ENCODE data around the gene LRP5. TPM values are rescaled to one million over a fixed set of nuclear protein-coding genes. Genes with fewer than 3 reads are reported as not detected.
A peak's percentile ranks its signal among the peaks of the same experiment; 100 is the strongest.

The LRP5 gene
- total and polyA plus RNA-seq, 8 donors, result 11.8 to 152 (median 44.2) TPM

GRCh38 chr11:68312780-68313573 is 586 bp downstream of the LRP5 start:
- peaks cover 43 to 58% (median 50%) of the 10 kb centered on the region in 4 donors for H3K4me1 ChIP-seq
- H3K27me3 ChIP-seq, result peaks cover 0 to 11% (median 0%) of the 10 kb centered on the region in 3 donors
- H3K9me3 ChIP-seq, result no peaks in the 10 kb centered on the region
- no peak for TF ChIP-seq EP300 (IDR thresholded peaks at IDR 0.05)
- no peak for TF ChIP-seq POLR2A (IDR thresholded peaks at IDR 0.05)
- TF ChIP-seq POLR2AphosphoS5 (IDR thresholded peaks at IDR 0.05), result no peak
- TF ChIP-seq, protein P1, sequence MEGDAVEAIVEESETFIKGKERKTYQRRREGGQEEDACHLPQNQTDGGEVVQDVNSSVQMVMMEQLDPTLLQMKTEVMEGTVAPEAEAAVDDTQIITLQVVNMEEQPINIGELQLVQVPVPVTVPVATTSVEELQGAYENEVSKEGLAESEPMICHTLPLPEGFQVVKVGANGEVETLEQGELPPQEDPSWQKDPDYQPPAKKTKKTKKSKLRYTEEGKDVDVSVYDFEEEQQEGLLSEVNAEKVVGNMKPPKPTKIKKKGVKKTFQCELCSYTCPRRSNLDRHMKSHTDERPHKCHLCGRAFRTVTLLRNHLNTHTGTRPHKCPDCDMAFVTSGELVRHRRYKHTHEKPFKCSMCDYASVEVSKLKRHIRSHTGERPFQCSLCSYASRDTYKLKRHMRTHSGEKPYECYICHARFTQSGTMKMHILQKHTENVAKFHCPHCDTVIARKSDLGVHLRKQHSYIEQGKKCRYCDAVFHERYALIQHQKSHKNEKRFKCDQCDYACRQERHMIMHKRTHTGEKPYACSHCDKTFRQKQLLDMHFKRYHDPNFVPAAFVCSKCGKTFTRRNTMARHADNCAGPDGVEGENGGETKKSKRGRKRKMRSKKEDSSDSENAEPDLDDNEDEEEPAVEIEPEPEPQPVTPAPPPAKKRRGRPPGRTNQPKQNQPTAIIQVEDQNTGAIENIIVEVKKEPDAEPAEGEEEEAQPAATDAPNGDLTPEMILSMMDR (IDR thresholded peaks at IDR 0.05), result no peak
- peak overlapping the region; percentile 71 to 89 (median 78) for H3K27ac ChIP-seq
- DNase-seq, result peak in 1 of 2 donors; percentile 56
- H3K36me3 ChIP-seq, result no peaks in the 10 kb centered on the region
- intact Hi-C loops (cut with DNase I; ENCODE audit: low total_unique reads), result loop anchor here (10.0 kb wide), 1 partner anchor 72 kb away; no protein-coding TSS in a partner anchor
- peak overlapping the region; percentile 71 to 86 (median 72) for H3K4me3 ChIP-seq
- WGBS, 5 donors, result 0 to 1% (median 1%) methylated on average over 39 to 102 of the region's 102 CpGs

DNA sequence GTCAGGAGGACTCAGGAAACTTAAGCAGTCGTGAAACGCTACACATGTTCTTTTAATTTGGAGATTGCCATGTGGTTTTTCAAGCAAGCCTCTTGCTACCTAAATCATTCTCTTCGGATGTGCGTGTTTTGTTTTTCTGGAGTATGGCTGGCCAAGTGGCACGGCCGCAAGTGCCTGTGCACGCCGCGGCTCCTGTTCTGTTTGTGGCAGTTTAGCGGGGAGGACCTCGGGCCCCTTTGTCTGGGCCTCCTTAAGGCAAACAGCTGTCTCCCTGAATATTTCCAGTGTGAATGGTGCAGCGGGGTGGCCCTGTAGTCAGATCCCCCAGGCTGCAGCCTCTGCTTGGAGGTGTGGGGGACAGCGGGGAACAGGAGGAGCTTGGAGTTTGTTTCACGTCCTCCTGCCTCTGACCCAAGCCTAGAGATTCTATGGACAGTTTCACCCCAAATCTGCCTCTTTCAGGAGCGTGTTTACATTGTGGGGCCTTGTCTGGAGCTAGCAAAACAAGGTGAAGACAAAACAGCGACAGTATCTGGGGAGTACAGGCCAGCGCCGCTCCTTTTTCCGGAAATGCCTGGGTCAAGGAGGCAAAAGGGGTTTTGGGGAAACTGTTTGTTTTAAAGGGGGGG is 1.3 kb downstream of the LRP5 start:
- intact Hi-C loops (cut with DNase I; ENCODE audit: low total_unique reads), result loop anchor here (10.0 kb wide), 1 partner anchor 71 kb away; no protein-coding TSS in a partner anchor
- TF ChIP-seq POLR2A (IDR thresholded peaks at IDR 0.05), result no peak
- no peak for TF ChIP-seq POLR2AphosphoS5 (IDR thresholded peaks at IDR 0.05)
- no peak for TF ChIP-seq EP300 (IDR thresholded peaks at IDR 0.05)

GRCh38 chr11:68314203-68315170 is 2.1 kb downstream of the LRP5 start:
- peak overlapping the region; percentile 71 to 86 (median 72) for H3K4me3 ChIP-seq
- peak overlapping the region; percentile 71 to 89 (median 78) for H3K27ac ChIP-seq
- intact Hi-C loops (cut with DNase I; ENCODE audit: low total_unique reads), result loop anchor here (10.0 kb wide), 1 partner anchor 70 kb away; no protein-coding TSS in a partner anchor
- peaks cover 0 to 11% (median 0%) of the 10 kb centered on the region in 3 donors for H3K27me3 ChIP-seq
- DNase-seq, result peak in 1 of 2 donors; percentile 70
- peaks cover 43 to 65% (median 50%) of the 10 kb centered on the region in 4 donors for H3K4me1 ChIP-seq
- TF ChIP-seq, protein P1 (IDR thresholded peaks at IDR 0.05), result no peak
- no peak for TF ChIP-seq EP300 (IDR thresholded peaks at IDR 0.05)
- TF ChIP-seq POLR2A (IDR thresholded peaks at IDR 0.05), result no peak
- TF ChIP-seq POLR2AphosphoS5 (IDR thresholded peaks at IDR 0.05), result no peak
- WGBS, 5 donors, result 15 to 22% (median 18%) methylated on average over 24 to 27 of the region's 27 CpGs
- H3K9me3 ChIP-seq, result no peaks in the 10 kb centered on the region
- H3K36me3 ChIP-seq, result no peaks in the 10 kb centered on the region

More for the DNA sequence above, 1.3 kb downstream of the LRP5 start:
- H3K27ac ChIP-seq, result peak overlapping the region; percentile 71 to 89 (median 78)
- H3K9me3 ChIP-seq, result no peaks in the 10 kb centered on the region
- DNase-seq, result no peak
- H3K36me3 ChIP-seq, result no peaks in the 10 kb centered on the region
- H3K27me3 ChIP-seq, result peaks cover 0 to 11% (median 0%) of the 10 kb centered on the region in 3 donors
- H3K4me1 ChIP-seq, result peaks cover 43 to 65% (median 50%) of the 10 kb centered on the region in 4 donors
- WGBS, 5 donors, result 8 to 14% (median 8%) methylated on average over 18 to 19 of the region's 19 CpGs
- H3K4me3 ChIP-seq, result peak overlapping the region; percentile 71 to 86 (median 72)

DNA sequence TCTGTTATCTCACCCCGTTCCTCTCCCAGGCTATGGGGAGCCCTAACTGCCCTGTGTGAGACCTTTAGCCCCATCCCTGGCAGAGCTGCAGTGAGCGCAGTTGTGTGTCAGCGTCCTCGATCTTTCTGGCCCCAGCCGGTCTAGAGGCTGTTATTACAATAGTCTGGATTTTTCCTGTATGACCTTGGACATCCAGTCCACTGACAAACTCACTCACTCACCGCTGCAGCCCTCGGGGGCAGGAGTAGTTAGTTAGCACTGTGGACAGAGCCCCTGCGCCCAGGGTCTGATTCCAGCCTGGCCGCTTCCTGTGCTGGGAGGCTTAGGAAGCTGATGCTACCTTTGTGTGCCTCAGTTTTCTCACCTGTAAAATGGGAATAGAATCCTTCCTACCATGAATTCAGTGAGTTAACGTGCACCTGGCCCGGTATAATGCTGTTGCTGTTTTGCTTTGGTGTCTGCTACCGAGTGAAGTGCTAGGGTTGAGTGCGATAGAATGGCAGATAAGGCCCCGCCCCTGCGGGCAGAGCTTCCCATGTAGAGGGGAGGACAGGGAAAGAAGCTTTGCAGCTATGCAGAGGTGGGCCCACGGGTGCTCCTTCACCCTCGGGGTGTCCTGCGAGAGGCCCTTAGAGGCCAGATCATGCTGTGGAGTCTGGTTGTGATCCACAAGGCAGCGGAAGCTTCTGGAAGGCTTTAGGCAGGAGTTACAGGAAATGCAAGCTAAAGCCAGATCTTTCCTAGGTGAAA is 3.0 kb downstream of the LRP5 start:
- peaks cover 43 to 65% (median 52%) of the 10 kb centered on the region in 4 donors for H3K4me1 ChIP-seq

More for the DNA sequence above, 3.0 kb downstream of the LRP5 start:
- intact Hi-C loops (cut with DNase I; ENCODE audit: low total_unique reads), result loop anchor here (10.0 kb wide), 1 partner anchor 69 kb away; no protein-coding TSS in a partner anchor
- H3K27ac ChIP-seq, result peak overlapping the region; percentile 55 to 89 (median 78)
- DNase-seq, result peak in 1 of 2 donors; percentile 64
- H3K27me3 ChIP-seq, result peaks cover 0 to 11% (median 0%) of the 10 kb centered on the region in 3 donors
- peak overlapping the region; percentile 71 to 86 (median 72) for H3K4me3 ChIP-seq
- H3K36me3 ChIP-seq, result no peaks in the 10 kb centered on the region
- no peaks in the 10 kb centered on the region for H3K9me3 ChIP-seq
- TF ChIP-seq POLR2A (IDR thresholded peaks at IDR 0.05), result no peak
- no peak for TF ChIP-seq EP300 (IDR thresholded peaks at IDR 0.05)
- TF ChIP-seq, protein P1 (IDR thresholded peaks at IDR 0.05), result no peak
- no peak for TF ChIP-seq POLR2AphosphoS5 (IDR thresholded peaks at IDR 0.05)
- 40 to 60% (median 45%) methylated on average over 19 of the region's 19 CpGs for WGBS, 5 donors
